ENCODE results near the gene PTPN3. TPM values are rescaled to one million over a fixed set of nuclear protein-coding genes. Genes with fewer than 3 reads are reported as not detected.

The PTPN3 gene
- total and polyA plus RNA-seq, 10 of the 15 experiments (the other 5 are each of a cell fraction or from before 2014, with no cell fraction given): 0.18 to 1.3 (median 0.39) TPM

DNA sequence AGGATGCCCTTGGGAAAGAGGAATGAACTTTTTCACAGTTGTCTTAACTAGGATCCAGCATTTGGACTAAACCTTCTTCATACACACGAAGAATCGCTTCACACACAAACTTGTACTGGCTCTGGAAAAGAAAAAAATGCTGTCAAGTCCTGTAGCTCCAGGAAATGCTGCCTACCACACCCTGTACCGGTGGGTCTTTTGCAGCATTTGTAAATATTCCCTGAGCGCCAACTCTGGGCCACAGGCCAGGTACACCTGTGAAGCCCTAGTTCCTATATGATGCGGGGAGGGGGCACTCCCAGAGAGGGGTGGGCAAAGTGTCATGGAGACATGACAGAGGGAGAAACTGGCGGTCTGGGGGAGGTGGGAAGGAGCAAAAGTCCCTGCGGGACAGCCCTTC, 118.6 kb downstream of the PTPN3 start (continued):
- TF ChIP-seq HSF1 (IDR thresholded peaks at IDR 0.05; ENCODE audit: low read depth, low read length) (no peak), FOXK2 (IDR thresholded peaks at IDR 0.05) (no peak)

- Histone ChIP-seq H3K27ac (ENCODE audit: control insufficient read depth, insufficient read depth) (no peak overlapping the region), H3K79me2 (ENCODE audit: control insufficient read depth, insufficient read depth, low read length) (no peaks in the 10 kb centered on the region), H3K4me3 (no peak overlapping the region), H3K4me2 (ENCODE audit: control insufficient read depth, insufficient read depth) (no peak overlapping the region), H3K4me1 (ENCODE audit: control insufficient read depth, insufficient read depth, low read length) (peaks cover 28% of the 10 kb centered on the region), H3K9me3 (replicated peaks; ENCODE audit: control insufficient read depth, insufficient read depth, low read length) (peaks cover 3% of the 10 kb centered on the region; the same call in 1 of the 3 replicates), H3K36me3 (ENCODE audit: control insufficient read depth in 2 of 2, insufficient read depth in 2 of 2, low read length in 1 of 2) (no peaks in the 10 kb centered on the region), H3K27me3 (replicated peaks in 1 of 2; ENCODE audit: control insufficient read depth in 2 of 2, insufficient read depth in 2 of 2, low read length in 1 of 2) (no peaks in the 10 kb centered on the region; a peak in 1 of 4 replicates), H3K9ac (ENCODE audit: control insufficient read depth, insufficient read depth, low read length) (no peak overlapping the region), H4K20me1 (ENCODE audit: control insufficient read depth, insufficient read depth) (no peaks in the 10 kb centered on the region), H2AFZ (ENCODE audit: control insufficient read depth, low read depth, low read length) (no peak overlapping the region)
- 48% methylated on average over 4 of the region's 4 CpGs for WGBS (ENCODE audit: insufficient coverage, insufficient replicate concordance, low lambda C conversion rate, missing lambda C conversion rate)
- ATAC-seq (no peak), FAIRE-seq (no peak), DNase-seq (ENCODE audit: low read depth, low spot score) (no peak)
- in situ Hi-C loops (cut with MboI): no loop called here
- intact Hi-C loops (cut with micrococcal nuclease; ENCODE audit: unreplicated experiment): no loop called here
- ChIA-PET SMC1A (ENCODE audit: uncharacterized antibody, unreplicated experiment) (interaction anchor here (1.0 to 2.0 kb wide), 2 partner anchors 21 to 32 kb away, joined by 3 to 8 read pairs; no protein-coding TSS in a partner anchor), CTCF (interaction anchor here (1.1 kb wide), 1 partner anchor 19 kb away, joined by 3 read pairs; no protein-coding TSS in a partner anchor), RAD21 (ENCODE audit: unreplicated experiment) (no interaction called here), POLR2A (no interaction called here)
- TF ChIP-seq EP300 (IDR thresholded peaks at IDR 0.05; ENCODE audit: borderline replicate concordance in 1 of 2, control insufficient read depth in 1 of 2, low read depth in 2 of 2, low read length in 2 of 2) (no peak), RAD51 (IDR thresholded peaks at IDR 0.05) (no peak), NRF1 (conservative IDR thresholded peaks at IDR 0.05; ENCODE audit: low read depth, low read length) (no peak), TCF3 (IDR thresholded peaks at IDR 0.05; ENCODE audit: borderline replicate concordance, insufficient read depth, low read depth, low read length) (no peak), EGR1 (IDR thresholded peaks at IDR 0.05; ENCODE audit: borderline replicate concordance in 1 of 2, low read depth in 2 of 2, low read length in 2 of 2) (no peak), ZSCAN29 (IDR thresholded peaks at IDR 0.05) (no peak), SRF (IDR thresholded peaks at IDR 0.05; ENCODE audit: low read depth in 2 of 2, low read length in 2 of 2) (no peak), ZNF622 (IDR thresholded peaks at IDR 0.05) (no peak), TCF12 (IDR thresholded peaks at IDR 0.05; ENCODE audit: low read depth, low read length) (no peak)
- BruUV-seq (replicated peaks): no TSS peak
Measured at GRCh38 chr9:109378316-109378715, 119.8 kb downstream of the PTPN3 start.

Data from GM12878 (cell line).